IPS-15b (cell line): ENCODE results near the gene LAD1.

Source experiments
- H3K27me3 ChIP-seq: one replicate; pipeline ENCODE4 v1.6.1; 2013; ENCODE audit warnings: low read length; ENCODE audit not compliant: control insufficient read depth, insufficient read depth
- H3K36me3 ChIP-seq: one replicate; pipeline ENCODE4 v1.6.1; 2013; ENCODE audit warnings: low read length; ENCODE audit not compliant: control insufficient read depth, insufficient read depth
- H3K4me1 ChIP-seq: one replicate; pipeline ENCODE4 v1.6.1; 2013; ENCODE audit warnings: mild to moderate bottlenecking, low read length; ENCODE audit not compliant: control insufficient read depth, insufficient read depth
- H3K4me3 ChIP-seq: one replicate; pipeline ENCODE4 v1.5.1; 2013; ENCODE audit warnings: low read depth, low read length
- H3K9ac ChIP-seq: one replicate; pipeline ENCODE4 v1.6.1; 2013; ENCODE audit warnings: low read depth, mild to moderate bottlenecking, low read length
- H3K9me3 ChIP-seq: one replicate; pipeline ENCODE4 v1.6.1; 2013; ENCODE audit warnings: mild to moderate bottlenecking, low read length; ENCODE audit not compliant: control insufficient read depth, insufficient read depth

The LAD1 gene

DNA sequence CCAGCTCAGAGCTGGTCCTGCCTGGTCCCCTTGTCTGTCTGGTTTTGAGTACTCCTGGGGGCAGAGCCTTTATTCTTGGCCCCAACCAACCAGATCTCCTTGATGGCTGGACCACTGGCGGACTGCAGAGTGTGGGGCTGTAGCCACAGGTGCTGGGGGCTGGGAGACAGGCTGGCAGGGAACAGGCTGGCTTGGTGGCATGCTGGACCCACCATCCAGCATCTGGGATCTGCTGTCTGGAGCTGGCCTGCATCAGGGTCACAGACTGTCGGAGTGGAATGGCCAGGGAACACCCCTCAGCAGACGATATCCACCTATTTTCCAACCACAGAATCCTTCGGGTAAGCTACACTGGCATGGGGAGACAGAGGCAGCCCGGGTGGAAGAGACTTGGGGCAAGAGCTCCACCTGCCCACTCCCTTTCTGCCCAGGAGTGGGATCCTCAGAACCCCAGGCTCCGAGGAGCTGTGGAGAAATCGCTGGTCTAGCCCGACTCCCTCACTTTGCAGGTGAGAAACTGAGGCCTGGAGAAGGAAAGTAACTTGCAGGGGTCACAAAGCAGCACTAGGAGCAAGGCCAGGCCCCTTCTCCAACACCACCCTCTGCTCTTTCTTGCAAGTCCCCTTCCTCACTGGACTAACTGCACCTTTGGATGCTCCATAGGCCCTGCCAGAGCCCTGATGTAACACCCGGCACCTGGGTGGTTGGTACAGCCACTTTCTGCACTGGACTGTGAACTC, 62.2 kb downstream of the LAD1 start:
- H3K4me3 ChIP-seq: no peak overlapping the region

DNA sequence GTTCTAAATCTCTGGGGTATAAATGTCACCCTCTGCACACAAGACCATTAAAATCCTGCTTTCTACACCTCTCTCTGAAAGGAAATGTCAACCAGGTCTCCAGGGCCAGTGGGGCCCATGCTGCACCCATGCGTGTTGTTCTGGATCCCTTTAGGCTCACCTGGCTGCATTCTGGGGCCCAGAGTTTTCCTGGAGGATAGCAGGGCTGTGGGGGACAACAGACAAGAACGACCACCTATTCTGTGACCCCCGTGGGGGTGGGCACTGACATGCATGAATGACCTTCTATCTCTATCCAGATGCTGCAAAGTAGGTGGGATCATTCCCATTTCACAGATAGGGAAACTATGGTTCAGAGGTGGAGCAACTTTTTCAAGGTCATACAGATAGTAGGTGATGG, 63.2 kb downstream of the LAD1 start:
- Histone ChIP-seq H3K36me3 (no peaks in the 10 kb centered on the region), H3K27me3 (no peaks in the 10 kb centered on the region), H3K4me3 (no peak overlapping the region), H3K9ac (no peak overlapping the region), H3K4me1 (no peaks in the 10 kb centered on the region), H3K9me3 (no peaks in the 10 kb centered on the region)

More for the DNA sequence above, 62.2 kb downstream of the LAD1 start:
- H3K36me3 ChIP-seq: no peaks in the 10 kb centered on the region
- no peaks in the 10 kb centered on the region for H3K27me3 ChIP-seq
- no peak overlapping the region for H3K9ac ChIP-seq
- no peaks in the 10 kb centered on the region for H3K9me3 ChIP-seq
- no peaks in the 10 kb centered on the region for H3K4me1 ChIP-seq

DNA sequence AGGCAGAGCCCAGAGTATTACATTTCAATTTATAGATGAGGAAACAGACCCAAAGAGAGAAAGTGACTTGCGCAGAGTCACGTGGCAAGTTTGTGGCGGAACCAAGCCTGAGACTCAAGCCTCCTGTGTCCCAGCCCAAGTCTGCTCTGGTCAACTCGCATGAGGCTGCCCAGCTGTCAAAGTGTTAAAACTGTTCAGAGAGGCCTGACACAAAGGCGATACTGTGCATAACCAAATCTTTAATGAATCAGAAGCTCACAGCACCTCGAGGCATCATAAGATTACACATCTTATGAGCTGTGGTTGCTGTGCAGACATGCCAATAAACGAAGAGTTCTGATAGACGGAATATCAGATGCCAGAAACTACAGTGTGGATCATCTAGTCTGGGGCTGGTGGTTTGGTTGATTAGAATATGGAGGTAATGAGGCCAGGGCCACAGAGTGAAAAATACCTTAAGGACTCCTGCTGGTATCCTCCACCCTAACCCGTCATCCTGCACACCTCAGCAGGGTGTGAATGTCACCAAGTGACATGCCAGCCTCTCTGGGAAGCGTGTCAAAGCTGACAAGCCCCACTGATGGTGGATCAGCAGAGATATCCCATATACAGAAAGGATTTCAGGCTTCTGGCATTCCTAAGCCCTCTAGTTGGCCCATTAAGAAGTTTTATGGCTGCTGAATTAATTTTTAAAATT, 63.8 kb downstream of the LAD1 start:
- no peaks in the 10 kb centered on the region for H3K36me3 ChIP-seq
- H3K4me3 ChIP-seq: no peak overlapping the region
- H3K27me3 ChIP-seq: no peaks in the 10 kb centered on the region
- no peak overlapping the region for H3K9ac ChIP-seq
- H3K9me3 ChIP-seq: no peaks in the 10 kb centered on the region
- H3K4me1 ChIP-seq: no peaks in the 10 kb centered on the region

DNA sequence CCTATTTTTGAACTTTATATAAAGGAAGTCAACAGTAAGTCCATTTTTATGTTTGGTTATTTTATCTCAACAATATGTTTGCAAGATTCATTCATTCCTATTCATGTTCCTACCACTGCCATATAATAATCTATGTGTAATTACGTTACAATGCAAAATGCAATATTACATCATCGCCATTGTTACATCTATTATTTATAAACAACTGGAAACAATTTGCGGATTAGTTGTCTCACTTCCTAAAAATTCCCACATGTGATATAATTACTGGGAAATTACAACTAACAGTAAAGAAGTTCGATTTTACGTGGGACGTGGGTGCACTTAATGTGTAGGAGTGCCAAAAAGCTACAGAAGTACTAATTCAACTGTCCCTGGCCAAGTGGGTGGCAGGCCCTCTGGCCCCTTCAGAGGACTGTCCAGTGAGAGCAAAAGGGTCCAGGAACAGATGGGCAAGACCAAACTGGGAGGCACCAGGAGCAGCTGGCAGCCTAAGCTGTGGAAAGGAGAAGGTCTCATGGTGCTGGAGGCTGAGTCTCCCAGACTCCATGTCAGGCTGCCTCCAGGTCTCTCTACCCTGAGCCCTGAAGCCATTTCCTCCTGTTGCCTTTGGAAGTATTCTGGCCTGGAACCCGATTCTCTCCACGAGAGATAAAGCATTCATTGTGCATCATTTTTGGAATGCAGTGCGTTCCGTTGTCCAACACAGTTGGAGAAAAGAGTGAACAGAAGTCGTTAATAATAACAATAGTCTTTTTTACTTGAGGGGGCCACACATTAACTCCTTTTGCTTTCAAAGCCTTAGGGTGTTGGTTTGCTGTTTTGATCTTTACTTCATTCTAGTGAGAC, 64.6 kb downstream of the LAD1 start:
- Histone ChIP-seq H3K4me1 (no peaks in the 10 kb centered on the region), H3K36me3 (no peaks in the 10 kb centered on the region), H3K27me3 (no peaks in the 10 kb centered on the region), H3K9me3 (no peaks in the 10 kb centered on the region), H3K9ac (no peak overlapping the region), H3K4me3 (no peak overlapping the region)

DNA sequence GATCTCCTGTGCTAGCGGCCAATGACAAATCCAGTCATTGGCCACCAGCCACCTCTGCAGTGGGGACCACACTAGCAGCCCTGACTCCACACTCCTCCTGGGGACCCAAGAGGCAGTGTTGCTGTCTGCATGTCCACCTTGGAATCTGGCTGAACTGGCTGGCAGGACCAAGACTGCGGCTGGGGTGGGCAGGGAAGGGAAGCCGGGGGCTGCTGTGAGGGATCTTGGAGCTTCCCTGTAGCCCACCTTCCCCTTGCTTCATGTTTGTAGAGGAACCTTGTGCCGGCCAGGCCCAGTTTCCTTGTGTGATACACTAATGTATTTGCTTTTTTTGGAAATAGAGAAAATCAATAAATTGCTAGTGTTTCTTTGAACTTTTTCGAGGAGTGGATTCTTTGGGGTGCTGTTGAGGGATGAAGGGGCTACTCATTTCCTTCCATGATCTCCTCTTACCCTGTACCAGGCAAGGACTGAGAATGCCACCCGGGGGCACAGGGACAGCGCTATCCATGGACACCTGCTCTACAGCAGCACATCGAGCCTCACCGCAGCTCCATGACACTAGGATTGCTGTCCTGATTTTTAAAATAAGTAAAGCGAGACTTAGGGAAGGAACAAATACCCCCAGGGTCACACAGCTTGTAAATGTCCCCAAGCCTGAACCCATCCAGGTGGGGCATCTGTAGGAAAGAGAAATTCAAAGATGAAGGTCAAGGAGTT, 66.3 kb downstream of the LAD1 start:
- H3K36me3 ChIP-seq: no peaks in the 10 kb centered on the region
- no peaks in the 10 kb centered on the region for H3K9me3 ChIP-seq
- H3K4me1 ChIP-seq: no peaks in the 10 kb centered on the region

DNA sequence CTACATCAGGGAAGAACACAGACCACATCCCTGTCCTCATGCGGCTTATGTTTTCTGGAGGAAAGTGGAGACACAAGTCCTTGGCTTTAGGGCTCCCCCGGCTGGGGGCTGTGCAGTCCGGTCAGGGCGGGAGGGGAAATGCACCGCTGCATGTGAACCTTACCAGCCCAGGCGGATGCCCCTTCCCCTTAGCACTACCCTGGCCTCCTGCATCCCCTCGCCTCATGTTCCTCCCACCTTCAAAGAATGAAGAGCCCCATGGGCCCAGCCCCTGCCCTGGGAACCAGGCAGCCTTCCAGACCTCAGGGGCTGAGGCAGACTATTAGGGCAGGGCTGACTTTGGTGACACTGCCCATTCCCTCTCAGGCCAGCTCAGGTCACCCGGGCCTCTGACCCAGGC, 67.1 kb downstream of the LAD1 start:
- Histone ChIP-seq H3K36me3 (no peaks in the 10 kb centered on the region), H3K4me3 (no peak overlapping the region), H3K9me3 (no peaks in the 10 kb centered on the region), H3K27me3 (no peaks in the 10 kb centered on the region), H3K9ac (no peak overlapping the region), H3K4me1 (no peaks in the 10 kb centered on the region)

More for the DNA sequence above, 66.3 kb downstream of the LAD1 start:
- Histone ChIP-seq H3K4me3 (no peak overlapping the region), H3K27me3 (no peaks in the 10 kb centered on the region), H3K9ac (no peak overlapping the region)

DNA sequence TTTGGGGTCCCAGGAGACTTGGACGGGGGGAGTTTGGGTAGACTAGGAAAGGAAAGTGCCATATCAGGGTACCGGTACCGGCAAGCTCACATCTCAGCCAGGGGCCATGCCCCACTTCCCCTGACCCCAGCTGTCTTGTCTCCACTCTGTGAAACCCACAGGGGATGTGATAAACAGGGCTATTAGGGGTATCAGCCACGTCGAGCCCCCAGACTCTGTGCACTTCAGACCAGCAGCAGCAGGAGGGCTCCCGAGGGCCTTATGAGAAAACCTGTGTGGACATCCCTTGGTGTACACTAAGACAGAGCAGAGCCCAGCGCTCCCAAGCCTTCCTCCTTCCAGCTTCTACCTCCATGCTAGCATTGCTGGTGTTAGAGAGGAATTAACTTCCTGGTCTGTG, 68.0 kb downstream of the LAD1 start:
- Histone ChIP-seq H3K36me3 (no peaks in the 10 kb centered on the region), H3K9me3 (no peaks in the 10 kb centered on the region), H3K27me3 (no peaks in the 10 kb centered on the region), H3K4me1 (no peaks in the 10 kb centered on the region), H3K4me3 (no peak overlapping the region), H3K9ac (no peak overlapping the region)
